SK-N-DZ (cell line): Measurements from ENCODE around the gene C16orf95.

Experiments
- DNase-seq: peaks from one replicate; pipeline ENCODE4 v3.0.0-alpha.2; 2015; ENCODE audit warnings: low spot score

Gene C16orf95

GRCh38 chr16:87333581-87334331 lies 16.6 kb upstream of the C16orf95 start:
- no peak for DNase-seq

GRCh38 chr16:87333101-87333500 lies 15.9 kb upstream of the C16orf95 start:
- no peak for DNase-seq

GRCh38 chr16:87332150-87332549 lies 15.0 kb upstream of the C16orf95 start:
- DNase-seq, result no peak

- no peak for DNase-seq
These were observed 14.1 kb upstream of the C16orf95 start for GRCh38 chr16:87331241-87331801.

- DNase-seq, result no peak
These were observed 13.5 kb upstream of the C16orf95 start for GRCh38 chr16:87330646-87331045.

- no peak for DNase-seq
These were observed 13.0 kb upstream of the C16orf95 start for GRCh38 chr16:87330257-87330624.

- DNase-seq, result no peak
These were observed 12.5 kb upstream of the C16orf95 start for GRCh38 chr16:87329436-87330256.

GRCh38 chr16:87328846-87329245 lies 11.7 kb upstream of the C16orf95 start:
- no peak for DNase-seq

GRCh38 chr16:87327798-87328495 lies 10.8 kb upstream of the C16orf95 start:
- DNase-seq, result no peak

- DNase-seq, result no peak
These were observed 9.0 kb upstream of the C16orf95 start for GRCh38 chr16:87326151-87326571.

GRCh38 chr16:87325423-87325858 lies 8.2 kb upstream of the C16orf95 start:
- DNase-seq, result no peak

GRCh38 chr16:87324411-87325275 lies 7.5 kb upstream of the C16orf95 start:
- peak; percentile 69 for DNase-seq

GRCh38 chr16:87323727-87324410 lies 6.7 kb upstream of the C16orf95 start:
- no peak for DNase-seq

- DNase-seq, result no peak
These were observed 5.9 kb upstream of the C16orf95 start for GRCh38 chr16:87322833-87323726.

GRCh38 chr16:87322360-87322759 lies 5.2 kb upstream of the C16orf95 start:
- DNase-seq, result no peak

- no peak for DNase-seq
These were observed 4.3 kb upstream of the C16orf95 start for GRCh38 chr16:87321336-87322107.

GRCh38 chr16:87320510-87321227 lies 3.5 kb upstream of the C16orf95 start:
- no peak for DNase-seq

- no peak for DNase-seq
These were observed 2.9 kb upstream of the C16orf95 start for GRCh38 chr16:87319997-87320491.
